NT2/D1 (cell line): ENCODE measurements around the gene VAV1.

Source experiments
- YY1 ChIP-seq: IDR thresholded peaks from 2 replicates; pipeline ENCODE4 v1.6.1; 2011; ENCODE audit not compliant: insufficient read length, insufficient read depth
- ZNF274 ChIP-seq: IDR thresholded peaks from 2 replicates; pipeline ENCODE4 v1.6.1; 2011; ENCODE audit warnings: mild to moderate bottlenecking, low read depth, low read length

DNA sequence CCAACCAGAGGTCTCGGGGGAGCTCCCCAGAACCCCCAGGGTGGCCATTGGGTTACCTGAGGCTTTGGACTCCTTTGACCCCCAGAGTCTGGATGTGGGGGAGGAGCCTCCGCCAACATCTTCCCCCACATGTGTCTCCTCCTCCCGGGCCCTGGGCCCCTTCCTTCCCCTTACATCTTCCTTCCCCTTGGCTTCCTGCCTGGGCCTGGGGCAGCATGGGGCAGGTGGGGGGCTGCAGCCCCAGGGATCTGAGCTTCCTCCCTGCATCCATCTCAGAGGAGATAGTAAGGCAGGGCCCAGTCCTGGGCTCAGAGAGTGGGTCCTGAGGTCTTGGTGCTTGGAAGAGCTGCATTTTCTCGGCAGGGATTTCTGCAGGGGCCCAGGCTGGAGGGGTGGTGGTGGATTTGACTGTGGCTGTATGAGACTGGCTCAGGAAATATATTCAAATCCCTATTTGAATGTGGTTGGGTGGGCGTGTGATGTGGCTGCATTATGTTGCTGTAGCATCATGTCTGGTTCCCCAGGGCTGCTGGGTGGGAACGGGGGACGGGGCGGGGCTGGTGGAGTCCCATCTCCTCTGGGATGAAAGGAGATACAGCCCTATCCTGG lies 919 bp downstream of the VAV1 start:
- TF ChIP-seq YY1 (no peak), ZNF274 (no peak)
